Prostate gland (tissue), 2 donors: ENCODE data around the gene SLC6A3. TPM values are rescaled to one million over a fixed set of nuclear protein-coding genes. Genes with fewer than 3 reads are reported as not detected.
A peak's percentile ranks its signal among the peaks of the same experiment; 100 is the strongest.

Source experiments
- DNase-seq: peaks from one replicate; pipeline ENCODE4 v3.0.0-alpha.2; 2019; ENCODE audit warnings: low spot score
- H3K27ac ChIP-seq, 2 donors: fragments of 200-600 bp; sonication (generic); 2 replicates each; pipeline ENCODE4 v1.5.1; 2017 to 2019
- H3K27me3 ChIP-seq: fragments of 200-600 bp; sonication (generic); replicated peaks from 2 replicates; pipeline ENCODE4 v1.5.1; 2019; ENCODE audit not compliant: insufficient read depth
- H3K36me3 ChIP-seq, 2 donors: fragments of 200-600 bp; sonication (generic); 1 replicate in 1 of 2; 2 replicates in 1 of 2; pipeline versions ENCODE4 v1.5.1 to v1.8.1; 2017 to 2019
- H3K4me1 ChIP-seq: fragments of 200-600 bp; sonication (generic); replicated peaks from 2 replicates; pipeline ENCODE4 v1.5.1; 2019
- H3K4me3 ChIP-seq, 2 donors: fragments of 200-600 bp; sonication (generic); 2 replicates each; pipeline ENCODE4 v1.5.1; 2017 to 2019
- H3K9me3 ChIP-seq: fragments of 200-600 bp; sonication (generic); 2 replicates; pipeline ENCODE4 v1.5.1; 2017
- POLR2A ChIP-seq: fragments of 450-650 bp; IDR thresholded peaks from one replicate; pipeline ENCODE4 v1.6.1; 2016; ENCODE audit warnings: antibody characterized with exemption, mild to moderate bottlenecking
- POLR2AphosphoS5 ChIP-seq: sonication (generic); formaldehyde crosslinking; IDR thresholded peaks from one replicate; pipeline ENCODE4 v1.6.1; 2017; ENCODE audit warnings: antibody characterized with exemption
- WGBS: methylation state at CpG from one replicate; pipeline ENCODE4 v1.1.5; 2018; 5-methylcytosine and 5-hydroxymethylcytosine counted together
- intact Hi-C: fragments of 100-400 bp; cut with DNase I; formaldehyde crosslinking; loops from one replicate; pipeline ENCODE4 v1.14.2; 2022
- total RNA-seq, 2 donors: library from RNA; depleted of rRNA; stranded (reverse); fragments of >200 nt; gene quantifications; one replicate each; pipeline ENCODE4 v1.1.0, GENCODE V29; 2016
- TF ChIP-seq, protein P1 (sequence below), 4 experiments: fragments of 200-600 bp in 2 of 4; fragments of 450-650 bp in 2 of 4; sonication (generic) in 2 of 4; IDR thresholded peaks; 1 replicate in 3 of 4; 2 replicates in 1 of 4; pipeline ENCODE4 v1.5.1; 2016 to 2019; ENCODE audit warnings: antibody characterized with exemption in 4 of 4, mild to moderate bottlenecking in 2 of 4, moderate library complexity in 2 of 4

Gene SLC6A3
- total RNA-seq, 2 donors from 2014 or later: 4.6 TPM; not detected in 1

DNA sequence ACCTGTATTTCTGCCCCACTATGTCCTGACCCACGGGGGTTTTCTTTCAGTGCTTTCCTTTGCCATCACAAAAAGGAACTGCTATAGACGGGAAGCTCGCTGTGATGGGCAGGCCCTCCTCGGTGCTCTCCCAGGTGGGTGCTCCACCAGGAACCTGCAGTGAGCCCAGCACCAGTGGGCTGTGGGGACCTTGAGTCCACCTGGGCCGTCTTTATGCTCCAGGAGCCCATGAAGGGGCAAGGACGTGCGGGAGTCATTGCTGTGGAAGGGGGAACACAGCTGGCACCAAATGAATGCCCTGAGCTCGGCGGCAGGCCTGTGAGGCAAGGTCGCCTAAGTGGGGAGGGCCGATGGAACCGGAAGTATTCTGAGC, 36.7 kb upstream of the SLC6A3 start:
- no peak for DNase-seq
- H3K4me1 ChIP-seq: no peaks in the 10 kb centered on the region
- H3K27ac ChIP-seq: no peak overlapping the region
- 89% methylated on average over 12 of the region's 12 CpGs for WGBS
- H3K27me3 ChIP-seq: no peaks in the 10 kb centered on the region
- no peak overlapping the region for H3K4me3 ChIP-seq
- no peaks in the 10 kb centered on the region for H3K9me3 ChIP-seq
- TF ChIP-seq POLR2A (no peak), POLR2AphosphoS5 (no peak)
- TF ChIP-seq, protein P1, sequence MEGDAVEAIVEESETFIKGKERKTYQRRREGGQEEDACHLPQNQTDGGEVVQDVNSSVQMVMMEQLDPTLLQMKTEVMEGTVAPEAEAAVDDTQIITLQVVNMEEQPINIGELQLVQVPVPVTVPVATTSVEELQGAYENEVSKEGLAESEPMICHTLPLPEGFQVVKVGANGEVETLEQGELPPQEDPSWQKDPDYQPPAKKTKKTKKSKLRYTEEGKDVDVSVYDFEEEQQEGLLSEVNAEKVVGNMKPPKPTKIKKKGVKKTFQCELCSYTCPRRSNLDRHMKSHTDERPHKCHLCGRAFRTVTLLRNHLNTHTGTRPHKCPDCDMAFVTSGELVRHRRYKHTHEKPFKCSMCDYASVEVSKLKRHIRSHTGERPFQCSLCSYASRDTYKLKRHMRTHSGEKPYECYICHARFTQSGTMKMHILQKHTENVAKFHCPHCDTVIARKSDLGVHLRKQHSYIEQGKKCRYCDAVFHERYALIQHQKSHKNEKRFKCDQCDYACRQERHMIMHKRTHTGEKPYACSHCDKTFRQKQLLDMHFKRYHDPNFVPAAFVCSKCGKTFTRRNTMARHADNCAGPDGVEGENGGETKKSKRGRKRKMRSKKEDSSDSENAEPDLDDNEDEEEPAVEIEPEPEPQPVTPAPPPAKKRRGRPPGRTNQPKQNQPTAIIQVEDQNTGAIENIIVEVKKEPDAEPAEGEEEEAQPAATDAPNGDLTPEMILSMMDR (IDR thresholded peaks at IDR 0.05): no peak
- intact Hi-C loops: no loop called here
- H3K36me3 ChIP-seq: peaks cover 0 to 9% of the 10 kb centered on the region in 2 donors

DNA sequence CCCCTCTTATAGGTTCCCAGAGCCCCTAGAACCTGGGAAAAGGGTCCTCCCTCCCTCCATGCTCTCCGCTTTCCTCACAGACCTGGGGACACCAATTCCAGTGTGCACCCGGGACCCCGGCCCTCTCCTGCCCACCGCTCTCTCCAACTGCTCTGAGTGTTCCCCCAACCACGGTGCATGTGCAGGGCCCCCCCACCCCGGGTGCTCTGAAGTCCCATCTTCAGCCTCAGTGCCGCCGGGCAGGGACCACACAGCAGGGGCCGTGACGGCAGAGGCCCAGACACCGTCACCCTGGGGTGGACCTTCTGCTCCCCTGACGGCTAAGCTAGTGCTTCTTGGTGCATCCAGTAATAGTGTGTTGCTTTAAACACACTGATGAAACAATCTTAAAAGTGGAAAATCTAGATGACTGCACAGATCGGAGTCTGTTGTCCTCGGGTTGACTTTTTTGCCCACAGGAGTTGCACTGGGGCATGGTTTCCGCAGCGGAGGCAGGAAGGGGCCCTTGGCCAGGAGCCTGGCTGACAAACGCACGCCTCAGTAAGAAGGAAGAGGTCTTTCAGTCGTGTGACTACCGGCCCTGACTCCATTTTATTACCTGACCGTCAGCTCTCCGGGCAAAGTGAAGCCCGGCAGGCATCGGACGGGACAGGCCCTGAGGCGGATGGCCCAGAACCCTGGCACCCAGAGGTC, 36.2 kb upstream of the SLC6A3 start:
- WGBS: 88% methylated on average over 26 of the region's 26 CpGs
- no peaks in the 10 kb centered on the region for H3K9me3 ChIP-seq
- H3K4me3 ChIP-seq: no peak overlapping the region
- DNase-seq: no peak
- H3K27ac ChIP-seq: no peak overlapping the region
- intact Hi-C loops: no loop called here
- H3K4me1 ChIP-seq: no peaks in the 10 kb centered on the region
- peaks cover 0 to 4% of the 10 kb centered on the region in 2 donors for H3K36me3 ChIP-seq
- TF ChIP-seq, protein P1 (IDR thresholded peaks at IDR 0.05): no peak
- TF ChIP-seq POLR2A (no peak), POLR2AphosphoS5 (no peak)
- no peaks in the 10 kb centered on the region for H3K27me3 ChIP-seq

DNA sequence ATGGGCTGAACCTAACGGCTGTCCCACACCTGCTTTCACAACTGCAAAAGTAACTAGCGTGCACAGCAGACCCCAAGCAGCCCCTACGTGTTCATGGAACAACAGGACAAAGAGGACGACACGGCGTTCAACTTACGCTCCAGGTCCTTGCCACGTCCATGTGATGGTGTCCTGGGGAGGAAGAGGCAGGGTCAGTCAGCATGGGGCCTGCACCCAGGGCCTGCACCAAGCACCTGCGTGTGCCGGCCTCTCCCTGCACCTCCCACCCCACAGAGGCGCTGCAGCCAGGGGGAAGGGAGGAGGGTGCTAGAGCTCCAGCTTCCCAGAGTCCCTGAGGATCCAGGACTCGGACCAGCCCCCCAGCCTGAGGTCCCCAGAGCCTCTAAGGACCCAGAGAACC, 35.6 kb upstream of the SLC6A3 start:
- H3K27ac ChIP-seq: no peak overlapping the region
- intact Hi-C loops: no loop called here
- no peaks in the 10 kb centered on the region for H3K4me1 ChIP-seq
- H3K27me3 ChIP-seq: no peaks in the 10 kb centered on the region
- H3K36me3 ChIP-seq: no peaks in the 10 kb centered on the region
- H3K4me3 ChIP-seq: no peak overlapping the region
- TF ChIP-seq, protein P1 (IDR thresholded peaks at IDR 0.05): no peak
- TF ChIP-seq POLR2AphosphoS5: no peak
- no peak for TF ChIP-seq POLR2A
- H3K9me3 ChIP-seq: no peaks in the 10 kb centered on the region
- no peak for DNase-seq
- 84% methylated on average over 11 of the region's 12 CpGs for WGBS

DNA sequence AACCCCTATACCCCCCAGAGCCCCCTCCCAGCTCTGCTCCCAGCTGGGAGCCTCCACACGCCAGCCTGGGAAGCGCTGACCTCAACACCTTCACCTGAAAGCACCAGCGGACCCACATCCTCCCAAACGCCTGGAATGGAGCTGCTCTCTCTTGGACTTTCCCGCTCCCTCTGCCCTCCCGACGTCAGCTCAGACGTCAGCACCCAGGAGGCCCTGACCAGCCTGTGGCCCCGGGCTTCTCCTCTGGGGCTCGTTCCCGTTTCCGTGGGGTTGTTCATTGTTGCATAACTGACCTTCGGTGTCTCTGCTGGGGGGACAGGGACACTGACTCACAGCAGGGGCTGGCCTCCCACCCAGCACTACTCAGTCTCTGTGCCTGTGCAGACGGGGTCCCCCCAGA, 35.0 kb upstream of the SLC6A3 start:
- Histone ChIP-seq H3K27me3 (no peaks in the 10 kb centered on the region), H3K4me3 (no peak overlapping the region), H3K9me3 (no peaks in the 10 kb centered on the region), H3K4me1 (no peaks in the 10 kb centered on the region), H3K27ac (no peak overlapping the region), H3K36me3 (no peaks in the 10 kb centered on the region)
- intact Hi-C loops: no loop called here
- 70% methylated on average over 14 of the region's 14 CpGs for WGBS
- no peak for DNase-seq
- TF ChIP-seq POLR2A (no peak), POLR2AphosphoS5 (no peak)
- TF ChIP-seq, protein P1 (IDR thresholded peaks at IDR 0.05): no peak

GRCh38 chr5:1479581-1480188, 34.4 kb upstream of the SLC6A3 start:
- Histone ChIP-seq H3K4me1 (no peaks in the 10 kb centered on the region), H3K4me3 (no peak overlapping the region), H3K27me3 (no peaks in the 10 kb centered on the region), H3K27ac (no peak overlapping the region), H3K36me3 (no peaks in the 10 kb centered on the region), H3K9me3 (no peaks in the 10 kb centered on the region)
- TF ChIP-seq POLR2AphosphoS5: no peak
- no peak for TF ChIP-seq POLR2A
- TF ChIP-seq, protein P1 (IDR thresholded peaks at IDR 0.05): peak; percentile 10 to 54 (median 45)
- WGBS: 51% methylated on average over 21 of the region's 21 CpGs
- DNase-seq: no peak
- intact Hi-C loops: loop anchor here (10.0 kb wide), 1 partner anchor 165 kb away; no protein-coding TSS in a partner anchor
